Measurements from ENCODE around the gene APOA5. TPM values are rescaled to one million over a fixed set of nuclear protein-coding genes. Genes with fewer than 3 reads are reported as not detected.

Gene APOA5
- total and polyA plus RNA-seq, 2 of the 13 experiments (the other 11 are each of a cell fraction or from before 2014, with no cell fraction given), result 44.0 to 49.1 TPM

DNA sequence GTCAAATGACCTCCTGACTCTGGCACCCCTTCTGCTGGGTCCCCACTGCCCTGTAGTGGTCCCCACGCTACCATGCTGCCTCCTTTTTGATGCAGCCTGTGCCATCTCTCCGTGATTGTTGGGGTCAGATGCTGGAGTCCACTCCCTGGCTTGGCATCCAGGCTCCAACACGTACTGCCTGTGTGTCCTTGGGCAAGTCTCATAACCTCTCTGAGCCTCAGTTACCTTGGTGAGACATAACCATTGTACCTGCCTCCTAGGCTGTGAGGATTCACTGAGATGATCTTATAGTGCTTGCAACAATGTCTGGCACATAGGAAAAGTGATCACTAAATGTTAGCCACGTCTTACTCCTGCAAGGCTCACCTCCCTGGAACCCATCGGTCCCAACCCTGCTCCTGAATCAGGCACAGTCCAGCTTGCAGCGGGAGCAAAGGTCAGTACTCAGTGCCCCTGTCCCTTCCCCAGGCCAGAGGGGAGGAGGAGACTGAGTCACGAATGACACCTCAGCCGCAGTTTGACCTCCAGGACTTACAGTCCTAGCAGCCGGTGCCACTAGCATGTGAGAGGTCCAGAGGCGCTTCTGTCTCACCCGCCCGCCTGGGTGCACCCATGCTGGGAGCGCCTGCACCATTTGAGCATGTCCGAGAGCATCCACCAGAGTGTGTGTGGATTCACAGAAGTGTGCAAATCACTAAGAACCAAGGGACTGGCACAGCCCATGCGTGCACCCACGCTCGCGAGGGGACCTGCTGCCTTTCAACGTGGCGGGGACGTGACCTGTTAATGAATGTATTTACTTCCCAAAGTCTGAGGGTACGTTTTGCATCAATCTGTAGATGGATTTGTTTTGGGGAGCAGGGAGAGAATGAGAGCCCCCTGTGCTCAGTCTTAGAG is 34.4 kb upstream of the APOA5 start (continued):
- TF ChIP-seq, protein P1, sequence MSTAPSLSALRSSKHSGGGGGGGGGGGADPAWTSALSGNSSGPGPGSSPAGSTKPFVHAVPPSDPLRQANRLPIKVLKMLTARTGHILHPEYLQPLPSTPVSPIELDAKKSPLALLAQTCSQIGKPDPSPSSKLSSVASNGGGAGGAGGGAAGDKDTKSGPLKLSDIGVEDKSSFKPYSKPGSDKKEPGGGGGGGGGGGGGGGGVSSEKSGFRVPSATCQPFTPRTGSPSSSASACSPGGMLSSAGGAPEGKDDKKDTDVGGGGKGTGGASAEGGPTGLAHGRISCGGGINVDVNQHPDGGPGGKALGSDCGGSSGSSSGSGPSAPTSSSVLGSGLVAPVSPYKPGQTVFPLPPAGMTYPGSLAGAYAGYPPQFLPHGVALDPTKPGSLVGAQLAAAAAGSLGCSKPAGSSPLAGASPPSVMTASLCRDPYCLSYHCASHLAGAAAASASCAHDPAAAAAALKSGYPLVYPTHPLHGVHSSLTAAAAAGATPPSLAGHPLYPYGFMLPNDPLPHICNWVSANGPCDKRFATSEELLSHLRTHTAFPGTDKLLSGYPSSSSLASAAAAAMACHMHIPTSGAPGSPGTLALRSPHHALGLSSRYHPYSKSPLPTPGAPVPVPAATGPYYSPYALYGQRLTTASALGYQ (CRISPR knock-in tag; IDR thresholded peaks at IDR 0.05), result no peak; the same call in 1 of the 2 replicates
- no peak for TF ChIP-seq ZNF138 (CRISPR knock-in tag; IDR thresholded peaks at IDR 0.05; ENCODE audit: low read depth)
- TF ChIP-seq HIVEP1 (CRISPR knock-in tag; IDR thresholded peaks at IDR 0.05), result no peak
- TF ChIP-seq PRPF4 (IDR thresholded peaks at IDR 0.05; ENCODE audit: low read depth, low read length, poor library complexity, severe bottlenecking), result no peak
- TF ChIP-seq CBX5 (CRISPR knock-in tag; IDR thresholded peaks at IDR 0.05; ENCODE audit: borderline replicate concordance), result no peak
- 0 out of 2 replicates have a peak, but pooled peaks have one; percentile 33 for TF ChIP-seq SNAPC2 (CRISPR knock-in tag; IDR thresholded peaks at IDR 0.05)
- no peak; the same call in 1 of the 2 replicates for TF ChIP-seq ZNF605 (CRISPR knock-in tag; IDR thresholded peaks at IDR 0.05)
- TF ChIP-seq ZNF839 (CRISPR knock-in tag; IDR thresholded peaks at IDR 0.05; ENCODE audit: borderline replicate concordance), result no peak
- peak; percentile 48 to 82; a peak in 3 of 4 replicates for TF ChIP-seq NR2F1 (CRISPR knock-in tag; IDR thresholded peaks at IDR 0.05)
- no peak for TF ChIP-seq ZFX (CRISPR knock-in tag; IDR thresholded peaks at IDR 0.05; ENCODE audit: low read depth)
- no peak for TF ChIP-seq PHF8 (CRISPR knock-in tag; IDR thresholded peaks at IDR 0.05)
- TF ChIP-seq, protein P2, sequence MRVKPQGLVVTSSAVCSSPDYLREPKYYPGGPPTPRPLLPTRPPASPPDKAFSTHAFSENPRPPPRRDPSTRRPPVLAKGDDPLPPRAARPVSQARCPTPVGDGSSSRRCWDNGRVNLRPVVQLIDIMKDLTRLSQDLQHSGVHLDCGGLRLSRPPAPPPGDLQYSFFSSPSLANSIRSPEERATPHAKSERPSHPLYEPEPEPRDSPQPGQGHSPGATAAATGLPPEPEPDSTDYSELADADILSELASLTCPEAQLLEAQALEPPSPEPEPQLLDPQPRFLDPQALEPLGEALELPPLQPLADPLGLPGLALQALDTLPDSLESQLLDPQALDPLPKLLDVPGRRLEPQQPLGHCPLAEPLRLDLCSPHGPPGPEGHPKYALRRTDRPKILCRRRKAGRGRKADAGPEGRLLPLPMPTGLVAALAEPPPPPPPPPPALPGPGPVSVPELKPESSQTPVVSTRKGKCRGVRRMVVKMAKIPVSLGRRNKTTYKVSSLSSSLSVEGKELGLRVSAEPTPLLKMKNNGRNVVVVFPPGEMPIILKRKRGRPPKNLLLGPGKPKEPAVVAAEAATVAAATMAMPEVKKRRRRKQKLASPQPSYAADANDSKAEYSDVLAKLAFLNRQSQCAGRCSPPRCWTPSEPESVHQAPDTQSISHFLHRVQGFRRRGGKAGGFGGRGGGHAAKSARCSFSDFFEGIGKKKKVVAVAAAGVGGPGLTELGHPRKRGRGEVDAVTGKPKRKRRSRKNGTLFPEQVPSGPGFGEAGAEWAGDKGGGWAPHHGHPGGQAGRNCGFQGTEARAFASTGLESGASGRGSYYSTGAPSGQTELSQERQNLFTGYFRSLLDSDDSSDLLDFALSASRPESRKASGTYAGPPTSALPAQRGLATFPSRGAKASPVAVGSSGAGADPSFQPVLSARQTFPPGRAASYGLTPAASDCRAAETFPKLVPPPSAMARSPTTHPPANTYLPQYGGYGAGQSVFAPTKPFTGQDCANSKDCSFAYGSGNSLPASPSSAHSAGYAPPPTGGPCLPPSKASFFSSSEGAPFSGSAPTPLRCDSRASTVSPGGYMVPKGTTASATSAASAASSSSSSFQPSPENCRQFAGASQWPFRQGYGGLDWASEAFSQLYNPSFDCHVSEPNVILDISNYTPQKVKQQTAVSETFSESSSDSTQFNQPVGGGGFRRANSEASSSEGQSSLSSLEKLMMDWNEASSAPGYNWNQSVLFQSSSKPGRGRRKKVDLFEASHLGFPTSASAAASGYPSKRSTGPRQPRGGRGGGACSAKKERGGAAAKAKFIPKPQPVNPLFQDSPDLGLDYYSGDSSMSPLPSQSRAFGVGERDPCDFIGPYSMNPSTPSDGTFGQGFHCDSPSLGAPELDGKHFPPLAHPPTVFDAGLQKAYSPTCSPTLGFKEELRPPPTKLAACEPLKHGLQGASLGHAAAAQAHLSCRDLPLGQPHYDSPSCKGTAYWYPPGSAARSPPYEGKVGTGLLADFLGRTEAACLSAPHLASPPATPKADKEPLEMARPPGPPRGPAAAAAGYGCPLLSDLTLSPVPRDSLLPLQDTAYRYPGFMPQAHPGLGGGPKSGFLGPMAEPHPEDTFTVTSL (CRISPR knock-in tag; IDR thresholded peaks at IDR 0.05; ENCODE audit: borderline replicate concordance), result no peak; the same call in 1 of the 2 replicates
- TF ChIP-seq PHB2 (IDR thresholded peaks at IDR 0.05; ENCODE audit: partially characterized antibody), result no peak
- TF ChIP-seq, protein P3, sequence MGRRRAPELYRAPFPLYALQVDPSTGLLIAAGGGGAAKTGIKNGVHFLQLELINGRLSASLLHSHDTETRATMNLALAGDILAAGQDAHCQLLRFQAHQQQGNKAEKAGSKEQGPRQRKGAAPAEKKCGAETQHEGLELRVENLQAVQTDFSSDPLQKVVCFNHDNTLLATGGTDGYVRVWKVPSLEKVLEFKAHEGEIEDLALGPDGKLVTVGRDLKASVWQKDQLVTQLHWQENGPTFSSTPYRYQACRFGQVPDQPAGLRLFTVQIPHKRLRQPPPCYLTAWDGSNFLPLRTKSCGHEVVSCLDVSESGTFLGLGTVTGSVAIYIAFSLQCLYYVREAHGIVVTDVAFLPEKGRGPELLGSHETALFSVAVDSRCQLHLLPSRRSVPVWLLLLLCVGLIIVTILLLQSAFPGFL (CRISPR knock-in tag; IDR thresholded peaks at IDR 0.05), result no peak
- TF ChIP-seq, protein P4, sequence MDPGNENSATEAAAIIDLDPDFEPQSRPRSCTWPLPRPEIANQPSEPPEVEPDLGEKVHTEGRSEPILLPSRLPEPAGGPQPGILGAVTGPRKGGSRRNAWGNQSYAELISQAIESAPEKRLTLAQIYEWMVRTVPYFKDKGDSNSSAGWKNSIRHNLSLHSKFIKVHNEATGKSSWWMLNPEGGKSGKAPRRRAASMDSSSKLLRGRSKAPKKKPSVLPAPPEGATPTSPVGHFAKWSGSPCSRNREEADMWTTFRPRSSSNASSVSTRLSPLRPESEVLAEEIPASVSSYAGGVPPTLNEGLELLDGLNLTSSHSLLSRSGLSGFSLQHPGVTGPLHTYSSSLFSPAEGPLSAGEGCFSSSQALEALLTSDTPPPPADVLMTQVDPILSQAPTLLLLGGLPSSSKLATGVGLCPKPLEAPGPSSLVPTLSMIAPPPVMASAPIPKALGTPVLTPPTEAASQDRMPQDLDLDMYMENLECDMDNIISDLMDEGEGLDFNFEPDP (CRISPR knock-in tag; conservative IDR thresholded peaks at IDR 0.05), result no peak
- no peak for TF ChIP-seq ELF3 (CRISPR knock-in tag; IDR thresholded peaks at IDR 0.05)

All from HepG2 (cell line).